GM12874 (cell line): Measurements from ENCODE around the gene SRP68.

Experiments used
- TF ChIP-seq, protein P1 (sequence below): IDR thresholded peaks from 2 replicates; pipeline ENCODE4 v1.5.1; 2011; ENCODE audit warnings: low read depth, mild to moderate bottlenecking, control low read depth, low read length, moderate library complexity; ENCODE audit not compliant: insufficient read depth

The SRP68 gene

GRCh38 chr17:76004750-76005262 lies 67.5 kb downstream of the SRP68 start:
- TF ChIP-seq, protein P1, sequence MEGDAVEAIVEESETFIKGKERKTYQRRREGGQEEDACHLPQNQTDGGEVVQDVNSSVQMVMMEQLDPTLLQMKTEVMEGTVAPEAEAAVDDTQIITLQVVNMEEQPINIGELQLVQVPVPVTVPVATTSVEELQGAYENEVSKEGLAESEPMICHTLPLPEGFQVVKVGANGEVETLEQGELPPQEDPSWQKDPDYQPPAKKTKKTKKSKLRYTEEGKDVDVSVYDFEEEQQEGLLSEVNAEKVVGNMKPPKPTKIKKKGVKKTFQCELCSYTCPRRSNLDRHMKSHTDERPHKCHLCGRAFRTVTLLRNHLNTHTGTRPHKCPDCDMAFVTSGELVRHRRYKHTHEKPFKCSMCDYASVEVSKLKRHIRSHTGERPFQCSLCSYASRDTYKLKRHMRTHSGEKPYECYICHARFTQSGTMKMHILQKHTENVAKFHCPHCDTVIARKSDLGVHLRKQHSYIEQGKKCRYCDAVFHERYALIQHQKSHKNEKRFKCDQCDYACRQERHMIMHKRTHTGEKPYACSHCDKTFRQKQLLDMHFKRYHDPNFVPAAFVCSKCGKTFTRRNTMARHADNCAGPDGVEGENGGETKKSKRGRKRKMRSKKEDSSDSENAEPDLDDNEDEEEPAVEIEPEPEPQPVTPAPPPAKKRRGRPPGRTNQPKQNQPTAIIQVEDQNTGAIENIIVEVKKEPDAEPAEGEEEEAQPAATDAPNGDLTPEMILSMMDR: no peak

DNA sequence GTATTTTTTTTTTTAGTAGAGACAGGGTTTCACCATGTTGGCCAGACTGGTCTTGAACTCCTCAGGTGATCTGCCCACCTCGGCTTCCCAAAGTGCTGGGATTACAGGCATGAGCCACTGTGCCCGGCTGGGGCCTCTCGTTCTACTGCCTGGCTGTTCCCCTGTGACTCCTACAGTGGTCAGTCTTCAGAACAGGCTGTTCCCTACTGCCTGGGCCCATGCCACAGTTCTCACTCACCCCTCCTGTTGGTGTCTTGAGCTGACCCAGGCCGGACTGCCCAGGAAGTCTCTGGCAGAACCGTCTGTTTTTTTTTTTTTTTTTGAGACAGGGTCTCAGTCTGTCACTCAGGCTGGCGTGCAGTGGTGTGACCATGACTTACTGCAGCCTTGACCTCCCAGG lies 68.4 kb downstream of the SRP68 start:
- TF ChIP-seq, protein P1: no peak

DNA sequence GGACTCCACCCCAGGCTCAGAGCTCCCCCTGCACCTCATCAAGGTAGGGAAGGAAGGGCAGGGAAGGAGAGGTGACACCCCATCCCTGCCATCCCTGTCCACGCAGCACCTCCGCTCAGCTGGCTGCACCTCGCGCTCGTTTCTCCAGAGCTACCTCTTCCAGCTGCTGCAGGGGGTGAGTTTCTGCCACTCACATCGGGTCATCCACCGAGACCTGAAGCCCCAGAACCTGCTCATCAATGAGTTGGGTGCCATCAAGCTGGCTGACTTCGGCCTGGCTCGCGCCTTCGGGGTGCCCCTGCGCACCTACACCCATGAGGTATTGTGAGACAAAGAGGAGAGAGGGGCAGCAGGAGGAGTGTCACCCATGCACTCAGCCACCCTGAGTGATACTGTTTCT lies 70.2 kb downstream of the SRP68 start:
- TF ChIP-seq, protein P1: no peak

DNA sequence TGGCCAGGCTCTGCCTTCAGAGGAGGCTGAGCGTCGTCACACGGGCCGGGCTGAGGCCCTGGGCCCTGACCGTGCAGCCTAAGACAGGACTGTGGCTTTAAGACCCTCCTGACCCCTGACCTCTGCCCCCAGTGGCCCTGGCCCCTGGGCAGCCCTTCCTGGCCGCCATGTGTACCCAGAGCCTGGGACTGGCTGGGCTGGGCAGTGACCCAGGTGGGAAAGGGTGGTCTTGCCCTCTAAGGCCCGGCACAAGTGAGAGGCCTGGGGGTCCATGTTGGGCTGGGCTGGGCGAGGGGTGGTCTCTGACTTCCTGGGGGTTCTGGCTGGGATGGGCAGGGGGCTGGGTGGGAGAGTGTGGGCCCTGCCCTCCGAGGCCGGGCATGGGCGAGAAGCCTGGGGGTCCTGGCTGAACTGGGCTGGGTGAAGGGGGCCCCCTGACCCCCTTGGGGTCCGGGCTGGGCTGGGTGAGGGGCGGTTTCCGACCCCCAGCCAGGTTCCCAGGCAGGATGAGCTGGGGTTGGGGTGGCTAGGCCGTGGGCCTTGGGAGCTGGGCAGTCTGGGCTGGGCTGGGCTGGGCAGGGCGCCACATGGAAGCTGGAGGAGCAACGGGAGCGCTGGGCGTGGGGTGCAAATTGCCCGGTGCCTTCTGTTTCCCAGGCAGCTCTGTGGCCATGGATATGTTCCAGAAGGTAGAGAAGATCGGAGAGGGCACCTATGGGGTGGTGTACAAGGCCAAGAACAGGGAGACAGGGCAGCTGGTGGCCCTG lies 71.4 kb downstream of the SRP68 start, which contains the start of gene CDK3:
Gene CDK3, plus strand, starts transcription at position 101 of the 767 bp plus-strand sequence. Its CDS starts 571 bp downstream, at position 672.
- TF ChIP-seq, protein P1: no peak

DNA sequence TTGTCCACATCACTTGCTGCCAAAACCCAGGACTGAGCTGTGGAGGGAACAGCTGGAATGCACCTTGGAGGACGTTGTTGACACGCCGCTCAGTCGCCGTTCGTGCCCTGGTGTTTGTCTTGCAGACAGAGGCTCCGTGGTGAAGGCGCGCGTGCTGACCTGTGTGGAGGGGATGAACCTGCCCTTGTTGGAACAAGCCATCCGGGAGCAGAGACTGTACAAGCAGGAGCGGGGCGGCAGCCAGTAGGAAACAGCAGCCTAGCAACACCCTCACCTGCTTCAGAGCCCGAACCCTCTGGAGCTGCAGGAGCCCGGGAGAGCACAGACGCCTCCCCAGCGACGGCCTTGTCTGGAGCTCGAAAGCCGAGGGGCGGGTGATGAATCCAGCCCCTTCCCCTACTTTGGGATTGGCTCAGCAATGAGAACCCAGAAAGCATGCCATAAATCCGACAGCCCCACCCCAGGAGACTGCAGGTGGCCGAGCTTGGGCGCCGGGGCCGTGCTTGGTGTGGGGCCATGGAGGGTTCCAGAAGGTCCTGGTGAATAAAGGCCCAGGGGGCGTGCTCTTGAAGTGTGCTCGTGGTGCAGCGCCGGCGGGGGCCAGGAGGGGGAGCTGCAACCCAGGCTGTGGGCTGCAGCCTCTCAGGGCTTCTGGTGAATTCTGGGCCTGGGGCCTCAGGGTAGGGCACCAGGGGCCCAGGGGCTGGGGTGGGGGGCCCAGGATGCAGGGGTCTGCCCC lies 72.1 kb downstream of the SRP68 start:
- TF ChIP-seq, protein P1: peak; percentile 88

DNA sequence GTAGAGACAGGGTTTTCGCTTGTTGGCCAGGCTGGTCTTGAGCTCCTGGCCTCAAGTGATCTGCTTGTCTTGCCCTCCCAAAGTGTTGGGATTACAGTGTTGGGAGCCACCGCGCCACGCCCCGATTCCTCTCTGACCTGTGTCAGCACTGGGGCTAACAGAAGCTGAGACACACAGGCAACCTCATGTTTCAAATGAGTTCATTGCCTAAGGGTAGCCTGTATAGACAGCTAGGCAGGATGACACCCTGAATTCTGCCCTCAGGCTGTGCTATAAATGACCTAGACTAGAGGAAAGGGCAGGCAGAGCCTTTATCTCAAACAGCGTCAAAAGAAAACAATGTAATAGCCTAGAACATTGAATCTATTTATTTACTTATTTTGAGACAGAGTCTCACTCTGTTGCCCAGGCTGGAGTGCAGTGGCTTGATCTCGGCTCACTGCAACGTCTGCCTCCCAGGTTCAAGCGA lies 74.0 kb downstream of the SRP68 start:
- TF ChIP-seq, protein P1: no peak

- TF ChIP-seq, protein P1: no peak
Observed at GRCh38 chr17:75996665-75997590, 75.4 kb downstream of the SRP68 start.
